Heart left ventricle (tissue), 13 donors: Measurements from ENCODE around the gene GCNT2.

ENCODE experiments used
- CTCF ChIP-seq, 12 donors: fragments of 200-600 bp; sonication (generic) in 4 of 12; IDR thresholded peaks; one replicate each; pipeline versions ENCODE4 v1.5.0 to v1.8.0; 2018 to 2022; ENCODE audit warnings: antibody characterized with exemption in 12 of 12, mild to moderate bottlenecking in 5 of 12
- POLR2A ChIP-seq, 2 donors: fragments of 450-650 bp; IDR thresholded peaks; one replicate each; pipeline ENCODE4 v1.6.1; 2017; ENCODE audit warnings: antibody characterized with exemption in 2 of 2, mild to moderate bottlenecking in 2 of 2, moderate library complexity in 2 of 2
- donor health status: ischemic (EF 13 %, LVEDD 7.1; RV severe dilation, severe dysfunction).
- donor health status: DM: no; HTN: yes; CAD: no.
- donor health status: DM: no; HTN: no; CAD: no.
- donor health status: ischemic (EF 25% LVEDD 6.9; RV normal size, moderate dysfunction).
- donor health status: ischemic (EF 25% LVEDD 5.7; RV mildly dilated, moderate dysfunction).
- donor health status: ischemic (EF 35%, LVEDD 5.7; RV mildly dilated, moderate dysfunction).
- donor health status: nonischemic (EF 11% LVEDD 7.7; RV severe dilation, severe dysfunction).
- donor health status: DM: yes; HTN: yes; CAD: no.
- donor health status: PGD.
- donor health status: ischemic (EF 29% LVEDD 5.4; RV normal size, mild dysfunction).
- donor health status: nonischemic (EF 23%, LVEDD 6.1; RV moderate dilation, normal function).

- TF ChIP-seq POLR2A (IDR thresholded peaks at IDR 0.05) (no peak), CTCF (IDR thresholded peaks at IDR 0.05) (no peak)
Measured at GRCh38 chr6:10580570-10580969, 59.4 kb downstream of the GCNT2 start.
